GM21737 (cell line): ENCODE results near the gene ACTN2.

Source experiments
- ATAC-seq: cut with Tn5 transposase; IDR thresholded peaks from one replicate; pipeline ENCODE4 v1.9.1; 2021; ENCODE audit warnings: mild to moderate bottlenecking, moderate library complexity; ENCODE audit not compliant: unreplicated experiment

Gene ACTN2

DNA sequence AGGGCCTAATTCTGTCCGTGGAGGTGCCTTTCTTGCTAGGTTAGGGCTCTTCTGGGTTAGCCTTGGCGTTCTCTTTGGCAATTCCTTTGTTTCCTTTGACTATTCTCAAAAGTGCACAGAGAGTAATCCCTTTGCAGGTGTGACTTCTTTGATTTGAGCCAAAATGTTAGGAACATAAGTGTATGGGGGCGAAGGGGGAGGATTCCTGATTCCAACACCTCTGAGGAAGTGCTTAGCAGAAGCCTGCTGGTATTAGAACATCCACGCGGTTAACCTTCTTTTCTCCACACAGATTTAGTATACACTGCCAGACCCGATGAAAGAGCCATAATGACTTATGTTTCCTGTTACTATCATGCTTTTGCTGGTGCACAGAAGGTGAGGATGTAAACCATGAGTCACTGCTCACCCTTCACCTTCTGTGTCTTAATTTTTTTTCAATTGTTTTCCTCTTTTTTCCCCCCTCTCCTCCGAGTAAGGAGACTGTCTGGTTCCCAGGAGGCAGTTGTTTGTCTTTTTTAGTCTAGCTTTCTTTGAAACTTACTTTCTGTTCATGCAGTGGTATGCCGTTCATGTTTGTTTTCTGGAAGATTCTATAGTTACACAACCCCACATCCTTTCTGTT is 48.0 kb downstream of the ACTN2 start:
- ATAC-seq = no peak

- ATAC-seq = no peak
These were observed 50.5 kb downstream of the ACTN2 start for GRCh38 chr1:236736761-236737160.

DNA sequence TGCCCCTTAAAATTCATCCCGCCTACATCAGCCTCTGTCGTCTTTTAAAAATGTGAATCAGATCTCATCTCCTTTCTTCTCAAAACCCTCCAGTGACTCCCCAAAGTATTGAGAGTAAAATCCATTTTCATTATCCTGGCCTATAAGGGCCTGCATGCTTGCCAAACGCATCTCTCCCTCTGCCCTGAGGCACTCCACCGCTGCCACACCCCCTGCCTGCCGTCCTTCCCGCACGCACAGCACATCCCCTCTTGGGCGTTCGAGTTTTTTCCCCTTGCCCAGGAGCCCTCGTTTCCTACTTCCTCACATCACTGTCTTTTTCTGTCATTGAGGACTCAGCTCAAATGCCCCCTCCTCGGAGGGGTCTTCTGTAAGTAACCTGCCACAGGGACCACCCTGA is 55.5 kb downstream of the ACTN2 start:
- ATAC-seq = no peak

DNA sequence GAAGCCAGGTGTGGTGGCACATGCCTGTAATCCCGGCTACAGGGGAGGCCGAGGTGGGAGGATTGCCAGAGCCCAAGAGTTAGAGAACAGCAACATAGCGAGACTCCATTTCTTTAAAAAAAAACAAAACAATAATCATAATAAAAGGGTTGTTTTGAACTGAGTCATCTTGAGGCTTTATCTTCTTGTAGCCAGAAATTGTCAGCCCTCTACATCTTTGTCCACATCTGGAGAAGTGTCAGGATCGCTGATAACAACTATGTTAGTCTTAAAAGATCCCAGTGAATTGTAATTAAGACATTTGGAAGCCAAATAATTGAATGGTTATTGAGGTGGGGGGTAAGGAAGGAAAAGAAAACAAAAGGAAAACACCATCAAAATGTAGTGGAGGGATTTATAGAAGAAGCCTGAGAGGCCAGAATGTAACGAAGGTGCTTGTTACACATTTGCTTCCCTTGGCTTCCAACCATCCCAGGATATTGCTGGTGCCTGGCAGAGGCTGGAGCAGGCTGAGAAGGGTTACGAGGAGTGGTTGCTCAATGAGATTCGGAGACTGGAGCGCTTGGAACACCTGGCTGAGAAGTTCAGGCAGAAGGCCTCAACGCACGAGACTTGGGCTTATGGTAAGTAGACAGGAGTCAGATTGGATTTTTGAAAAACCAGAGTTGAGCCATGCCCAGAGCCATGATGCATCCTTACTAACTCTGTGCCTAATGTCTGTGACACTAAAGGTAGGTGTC is 56.3 kb downstream of the ACTN2 start:
- ATAC-seq = no peak

- no peak for ATAC-seq
These were observed 58.2 kb downstream of the ACTN2 start for GRCh38 chr1:236744533-236744932.

- ATAC-seq = no peak
These were observed 60.5 kb downstream of the ACTN2 start for GRCh38 chr1:236746785-236747184.

GRCh38 chr1:236747311-236747985 is 61.1 kb downstream of the ACTN2 start:
- ATAC-seq = no peak

DNA sequence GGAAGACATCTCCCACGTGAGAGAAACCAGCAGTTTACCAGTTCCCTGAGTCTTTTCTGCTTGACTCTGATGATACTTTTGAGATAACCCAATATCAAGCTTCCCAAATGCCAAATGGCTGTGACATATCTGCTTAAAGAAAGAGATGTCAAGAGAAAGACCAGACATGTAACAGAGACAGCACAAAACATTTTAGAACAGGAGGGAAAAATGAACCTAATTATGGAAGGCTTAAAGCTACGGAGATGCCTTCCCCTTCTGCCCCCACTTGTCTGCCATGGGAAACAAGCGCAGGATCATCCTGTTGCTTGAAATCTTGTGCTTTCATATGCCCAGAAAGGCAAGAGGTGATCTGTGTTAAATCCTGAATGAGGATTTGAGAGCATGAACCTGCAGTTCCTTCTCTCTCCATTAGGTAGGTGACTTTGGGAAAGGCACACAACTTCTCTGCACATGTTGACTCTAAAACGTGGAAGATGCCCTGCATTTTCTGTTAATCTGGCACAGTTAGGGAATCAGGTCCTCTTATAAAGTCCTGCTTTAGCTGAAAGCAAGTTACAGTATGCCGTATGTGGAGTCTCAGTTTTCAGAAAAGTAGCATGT is 62.1 kb downstream of the ACTN2 start:
- ATAC-seq = no peak

DNA sequence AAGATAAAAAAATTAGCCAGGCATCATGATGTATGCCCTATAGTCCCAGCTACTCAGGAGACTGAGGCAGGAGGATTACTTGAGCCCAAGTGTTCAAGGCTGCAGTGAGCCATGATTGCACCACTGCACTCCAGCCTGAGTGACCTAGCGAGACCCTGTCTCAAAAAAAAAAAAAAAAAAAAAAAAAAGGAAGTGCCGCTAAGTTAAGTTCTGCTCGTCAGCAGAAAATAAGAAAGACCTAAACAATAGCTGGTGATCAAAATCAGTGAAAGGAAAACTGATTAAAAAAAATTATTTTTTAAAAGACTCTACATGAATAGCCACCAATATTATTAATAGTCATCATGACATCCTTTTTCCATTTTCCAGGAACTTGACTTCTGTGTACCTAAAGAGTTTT is 64.6 kb downstream of the ACTN2 start:
- ATAC-seq = no peak

GRCh38 chr1:236751385-236751784 is 65.1 kb downstream of the ACTN2 start:
- ATAC-seq = no peak

- ATAC-seq = no peak
These were observed 65.6 kb downstream of the ACTN2 start for GRCh38 chr1:236751935-236752334.

DNA sequence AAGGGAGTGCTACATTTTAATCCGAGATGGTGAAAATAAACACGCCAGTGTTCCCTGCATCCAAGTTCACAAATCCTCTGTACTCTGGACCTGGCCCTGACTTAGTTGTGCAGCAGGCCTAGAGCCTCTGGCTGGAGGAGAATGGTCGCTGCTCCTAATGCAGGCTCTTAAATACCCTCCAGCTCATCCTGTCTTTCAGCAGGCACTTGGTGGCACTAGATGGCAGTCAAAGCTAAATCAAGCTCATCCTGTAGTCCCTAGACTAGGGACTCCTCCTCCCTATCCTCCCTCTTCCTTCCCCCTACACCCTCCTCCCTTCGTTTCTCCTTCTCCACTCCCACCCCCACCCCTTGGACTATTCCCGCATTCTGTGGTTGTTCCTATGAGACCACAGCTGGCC is 67.2 kb downstream of the ACTN2 start:
- ATAC-seq = no peak

DNA sequence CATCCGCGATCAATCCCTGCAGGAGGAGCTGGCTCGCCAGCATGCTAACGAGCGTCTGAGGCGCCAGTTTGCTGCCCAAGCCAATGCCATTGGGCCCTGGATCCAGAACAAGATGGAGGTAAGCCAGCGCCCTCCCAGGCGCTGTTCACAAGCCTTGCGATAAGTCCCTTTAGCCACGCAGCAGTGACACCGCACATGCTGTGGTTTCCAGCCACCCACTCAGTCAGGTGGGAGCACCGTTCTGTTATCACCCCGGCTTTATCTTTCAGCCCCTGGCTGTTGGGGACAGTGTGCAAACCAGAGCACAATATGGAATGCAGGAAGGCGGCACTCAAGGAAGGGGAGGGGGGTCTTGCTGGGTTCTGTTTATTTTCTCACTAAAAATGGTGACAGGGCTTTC is 67.7 kb downstream of the ACTN2 start:
- no peak for ATAC-seq

GRCh38 chr1:236754525-236755210 is 68.4 kb downstream of the ACTN2 start:
- ATAC-seq = no peak

- ATAC-seq = no peak
These were observed 71.3 kb downstream of the ACTN2 start for GRCh38 chr1:236757640-236758039.

DNA sequence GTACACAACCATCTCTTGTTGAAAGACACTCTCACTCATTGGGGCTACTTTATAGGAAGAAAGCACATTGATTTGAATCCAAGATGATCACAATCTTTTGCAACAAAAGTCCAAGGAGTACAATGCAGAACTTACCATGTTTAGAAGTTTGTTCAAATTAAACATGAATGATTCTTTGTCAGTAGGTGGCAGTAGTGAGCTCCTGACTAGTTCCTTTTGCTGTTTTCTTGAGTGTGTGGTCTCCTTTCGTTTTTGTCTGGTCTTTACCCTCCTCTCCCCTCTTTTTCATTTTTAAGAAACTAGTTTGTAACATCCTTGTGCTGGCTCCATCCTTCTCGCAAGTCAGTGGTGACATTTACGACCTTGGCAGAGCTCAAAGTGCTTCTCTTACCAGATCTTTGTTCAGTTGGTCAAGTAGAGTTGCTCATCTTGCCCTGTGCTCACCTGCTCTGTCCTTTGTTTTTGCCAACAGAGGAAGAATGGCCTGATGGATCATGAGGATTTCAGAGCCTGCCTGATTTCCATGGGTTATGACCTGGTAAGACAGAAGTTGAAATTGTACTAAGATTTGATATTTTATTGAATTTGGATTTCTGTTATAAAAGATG is 73.1 kb downstream of the ACTN2 start:
- ATAC-seq = no peak

DNA sequence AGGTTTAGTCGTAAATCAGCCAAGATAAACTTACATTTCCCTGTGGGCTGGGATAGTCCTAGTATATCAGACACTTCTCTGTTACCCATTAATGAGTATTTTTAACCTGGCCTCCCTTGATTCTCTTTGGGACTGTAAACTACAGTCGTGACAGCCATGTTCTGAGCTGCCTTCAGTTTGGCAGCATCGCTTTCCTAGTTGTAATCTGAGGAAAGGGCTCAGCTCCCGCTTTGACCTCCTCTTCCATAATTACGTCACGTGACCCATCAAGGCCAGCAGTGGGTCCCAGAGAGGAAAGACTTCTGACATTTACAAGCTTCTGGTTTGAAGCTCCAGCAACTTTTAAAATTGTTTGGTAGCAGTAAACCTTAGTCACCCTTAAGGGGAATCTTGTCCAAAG is 74.2 kb downstream of the ACTN2 start:
- no peak for ATAC-seq

DNA sequence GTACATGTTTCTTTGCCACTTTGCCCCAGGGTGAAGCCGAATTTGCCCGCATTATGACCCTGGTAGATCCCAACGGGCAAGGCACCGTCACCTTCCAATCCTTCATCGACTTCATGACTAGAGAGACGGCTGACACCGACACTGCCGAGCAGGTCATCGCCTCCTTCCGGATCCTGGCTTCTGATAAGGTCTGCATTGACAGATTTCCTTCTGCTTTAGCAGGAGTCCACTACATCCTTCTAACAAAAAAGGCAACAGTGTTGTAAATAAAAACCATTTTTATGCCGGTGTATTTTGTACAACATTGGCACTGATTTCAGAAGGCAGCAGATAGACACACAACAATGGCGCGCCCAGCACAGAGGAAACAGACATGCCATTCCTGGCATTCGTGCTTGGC is 74.7 kb downstream of the ACTN2 start:
- no peak for ATAC-seq

DNA sequence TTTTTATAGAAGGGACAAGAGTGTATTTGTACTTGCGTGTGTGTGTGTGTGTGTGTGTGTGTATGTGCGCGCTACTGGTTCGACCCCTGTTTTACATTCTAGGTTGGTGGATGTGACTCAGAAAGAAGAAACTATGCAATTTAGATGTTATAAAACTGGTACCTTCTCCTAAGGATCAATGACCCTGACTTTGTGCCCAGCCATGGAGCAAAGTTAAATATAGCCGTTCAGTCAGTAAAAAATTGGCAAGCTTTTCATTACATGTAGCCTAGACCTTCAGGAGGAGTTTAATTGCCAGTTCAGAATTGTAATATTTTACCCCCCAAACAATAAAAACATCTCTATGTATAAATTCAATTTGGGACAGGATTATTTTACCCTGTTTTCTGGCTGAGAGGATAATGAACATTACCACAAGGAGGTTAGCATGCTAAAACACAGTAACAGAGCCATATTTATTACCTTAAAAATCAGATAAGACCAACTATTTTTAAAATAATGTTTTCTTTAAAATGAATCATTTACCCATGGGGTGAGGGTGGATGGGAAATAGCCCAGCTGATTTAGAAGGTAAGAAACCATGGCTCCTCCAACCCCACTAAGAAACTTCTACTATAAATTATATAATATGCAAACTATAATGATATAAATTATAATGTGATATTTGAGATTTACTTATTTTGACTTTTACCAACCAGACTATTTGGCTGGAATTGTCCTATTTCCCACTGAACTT is 75.3 kb downstream of the ACTN2 start:
- no peak for ATAC-seq

- ATAC-seq = no peak
These were observed 76.1 kb downstream of the ACTN2 start for GRCh38 chr1:236762410-236762809.
